ENCODE data around the gene GRIK4. TPM values are rescaled to one million over a fixed set of nuclear protein-coding genes. Genes with fewer than 3 reads are reported as not detected.

The GRIK4 gene
- total RNA-seq, 6 experiments from 2014 or later, result 0.07 to 0.11 TPM; not detected in 4

DNA sequence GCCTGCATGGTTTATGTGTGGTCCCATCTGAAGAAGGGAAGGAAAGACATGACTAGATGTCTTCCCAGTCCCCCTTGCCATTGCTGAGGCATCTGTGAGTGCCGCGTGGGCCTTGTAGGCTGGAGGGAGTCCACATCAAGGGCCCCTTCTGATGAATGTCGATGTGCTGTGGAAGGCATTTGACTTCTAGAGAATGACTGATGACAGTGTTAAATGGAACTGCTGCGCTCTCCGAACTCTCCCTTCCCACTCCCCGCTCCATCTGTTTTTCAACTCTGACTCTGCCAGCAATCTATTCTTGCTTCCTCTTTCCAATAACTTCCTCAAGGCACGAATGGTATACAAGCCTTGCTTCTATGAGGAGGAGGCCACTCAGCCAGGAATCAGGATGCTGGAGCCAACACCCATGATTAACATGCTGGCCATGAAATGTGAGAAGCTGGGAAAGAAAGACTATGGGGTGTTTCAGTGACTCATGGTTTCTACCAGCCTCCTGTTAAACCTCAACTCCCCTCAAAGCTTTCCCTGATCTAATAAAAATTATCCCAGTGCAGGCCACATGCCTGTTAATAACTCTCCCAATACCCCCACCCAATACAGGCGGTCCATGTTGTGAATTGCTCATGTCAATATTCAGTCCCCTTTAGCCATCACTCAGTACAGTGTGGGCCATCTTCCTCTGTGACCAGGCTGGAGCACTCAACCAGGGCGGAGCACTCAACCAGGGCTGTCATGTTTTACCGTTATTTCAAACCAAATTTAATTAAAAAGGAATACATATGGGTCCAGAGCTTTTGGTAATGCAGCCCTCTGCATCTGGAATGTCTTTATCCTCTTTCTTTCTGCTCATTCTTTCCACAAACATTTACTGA lies 466.0 kb downstream of the GRIK4 start:
- no peaks in the 10 kb centered on the region for H3K4me1 ChIP-seq
- H3K4me3 ChIP-seq, result no peak overlapping the region
- no peaks in the 10 kb centered on the region for H3K9me3 ChIP-seq
- 74% methylated on average over 6 of the region's 10 CpGs for WGBS (ENCODE audit: insufficient coverage, low coverage, low lambda C conversion rate, missing lambda C conversion rate)
- H3K27ac ChIP-seq, result no peak overlapping the region
- intact Hi-C loops (cut with DNase I), result no loop called here
- no peaks in the 10 kb centered on the region for H3K27me3 ChIP-seq
- H3K36me3 ChIP-seq, result no peaks in the 10 kb centered on the region
- no peak for DNase-seq
- TF ChIP-seq POLR2A (IDR thresholded peaks at IDR 0.05), result no peak
- TF ChIP-seq, protein P1, sequence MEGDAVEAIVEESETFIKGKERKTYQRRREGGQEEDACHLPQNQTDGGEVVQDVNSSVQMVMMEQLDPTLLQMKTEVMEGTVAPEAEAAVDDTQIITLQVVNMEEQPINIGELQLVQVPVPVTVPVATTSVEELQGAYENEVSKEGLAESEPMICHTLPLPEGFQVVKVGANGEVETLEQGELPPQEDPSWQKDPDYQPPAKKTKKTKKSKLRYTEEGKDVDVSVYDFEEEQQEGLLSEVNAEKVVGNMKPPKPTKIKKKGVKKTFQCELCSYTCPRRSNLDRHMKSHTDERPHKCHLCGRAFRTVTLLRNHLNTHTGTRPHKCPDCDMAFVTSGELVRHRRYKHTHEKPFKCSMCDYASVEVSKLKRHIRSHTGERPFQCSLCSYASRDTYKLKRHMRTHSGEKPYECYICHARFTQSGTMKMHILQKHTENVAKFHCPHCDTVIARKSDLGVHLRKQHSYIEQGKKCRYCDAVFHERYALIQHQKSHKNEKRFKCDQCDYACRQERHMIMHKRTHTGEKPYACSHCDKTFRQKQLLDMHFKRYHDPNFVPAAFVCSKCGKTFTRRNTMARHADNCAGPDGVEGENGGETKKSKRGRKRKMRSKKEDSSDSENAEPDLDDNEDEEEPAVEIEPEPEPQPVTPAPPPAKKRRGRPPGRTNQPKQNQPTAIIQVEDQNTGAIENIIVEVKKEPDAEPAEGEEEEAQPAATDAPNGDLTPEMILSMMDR (IDR thresholded peaks at IDR 0.05), result no peak
- ATAC-seq, result no peak

DNA sequence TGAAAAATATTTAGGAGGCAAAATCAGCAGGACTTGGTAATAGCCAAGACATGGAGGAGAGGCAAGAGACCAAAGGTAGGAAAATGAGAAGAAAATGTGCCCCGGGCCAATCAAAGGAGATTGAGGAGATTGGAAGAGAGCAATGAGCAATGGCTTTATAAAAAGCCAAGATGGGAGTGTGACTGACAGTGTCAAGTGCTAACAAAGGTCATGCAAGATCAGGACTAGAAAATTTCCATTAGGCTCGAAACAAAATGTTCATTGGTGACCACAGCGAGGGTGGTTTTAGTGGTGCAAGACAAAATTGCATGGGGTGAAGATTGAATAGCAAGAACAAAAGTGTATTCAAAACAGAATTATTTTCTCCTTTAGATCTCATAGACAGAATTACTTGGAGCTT lies 467.2 kb downstream of the GRIK4 start:
- DNase-seq, result no peak
- Histone ChIP-seq H3K9me3 (no peaks in the 10 kb centered on the region), H3K36me3 (no peaks in the 10 kb centered on the region), H3K27ac (no peak overlapping the region), H3K4me3 (no peak overlapping the region), H3K4me1 (no peaks in the 10 kb centered on the region), H3K27me3 (no peaks in the 10 kb centered on the region)
- intact Hi-C loops (cut with DNase I), result no loop called here
- WGBS (ENCODE audit: insufficient coverage, low coverage, low lambda C conversion rate, missing lambda C conversion rate), result 66% methylated on average over 3 of the region's 3 CpGs
- ATAC-seq, result no peak
- no peak for TF ChIP-seq POLR2A (IDR thresholded peaks at IDR 0.05)
- TF ChIP-seq, protein P1 (IDR thresholded peaks at IDR 0.05), result no peak

DNA sequence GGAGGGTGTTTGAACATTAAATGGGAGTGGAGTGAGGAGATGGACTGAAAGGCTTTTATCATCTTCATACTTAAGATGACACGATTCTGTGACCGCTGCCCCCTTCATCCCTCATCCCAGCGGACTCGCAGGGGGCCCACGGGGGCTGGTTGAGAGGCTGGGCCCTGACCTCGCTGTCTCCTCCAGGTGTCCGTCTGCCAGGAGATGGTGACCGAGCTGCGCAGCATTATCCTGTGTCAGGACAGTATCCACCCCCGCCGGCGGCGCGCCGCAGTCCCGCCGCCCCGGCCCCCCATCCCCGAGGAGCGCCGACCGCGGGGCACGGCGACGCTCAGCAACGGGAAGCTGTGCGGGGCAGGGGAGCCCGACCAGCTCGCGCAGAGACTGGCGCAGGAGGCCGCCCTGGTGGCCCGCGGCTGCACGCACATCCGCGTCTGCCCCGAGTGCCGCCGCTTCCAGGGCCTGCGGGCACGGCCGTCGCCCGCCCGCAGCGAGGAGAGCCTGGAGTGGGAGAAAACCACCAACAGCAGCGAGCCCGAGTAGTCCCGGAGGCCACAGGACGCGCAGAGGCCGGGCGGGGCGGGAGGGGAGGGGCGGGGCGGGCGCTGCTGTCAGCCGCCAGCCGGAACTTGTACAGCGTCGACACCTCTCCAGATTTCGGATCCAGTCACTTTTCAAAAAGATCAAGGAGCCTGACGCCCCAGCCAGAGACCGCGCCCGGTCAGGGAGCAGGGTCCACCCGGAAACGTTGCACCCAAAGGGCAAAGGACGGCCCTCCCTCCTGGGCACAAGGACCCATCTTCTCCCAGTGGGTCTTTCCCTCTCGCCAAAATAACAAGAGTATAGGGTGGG lies 474.4 kb downstream of the GRIK4 start:
- no peaks in the 10 kb centered on the region for H3K27me3 ChIP-seq
- TF ChIP-seq, protein P1 (IDR thresholded peaks at IDR 0.05), result peak in 3 of 4 donors; percentile 24 to 31 (median 26)
- no peak for TF ChIP-seq POLR2A (IDR thresholded peaks at IDR 0.05)
- H3K36me3 ChIP-seq, result no peaks in the 10 kb centered on the region
- H3K4me3 ChIP-seq, result peak overlapping the region; percentile 50 to 54 (median 53)
- intact Hi-C loops (cut with DNase I), result no loop called here
- DNase-seq, result peak; percentile 66 to 70 (median 67)
- H3K27ac ChIP-seq, result peak overlapping the region in 1 of 3 donors; percentile 14
- H3K9me3 ChIP-seq, result no peaks in the 10 kb centered on the region
- H3K4me1 ChIP-seq, result peaks cover 0 to 9% (median 2%) of the 10 kb centered on the region in 4 donors
- WGBS (ENCODE audit: insufficient coverage, low coverage, low lambda C conversion rate, missing lambda C conversion rate), result 3% methylated on average over 4 of the region's 72 CpGs
- ATAC-seq, result peak; percentile 90 to 95 (median 94)

DNA sequence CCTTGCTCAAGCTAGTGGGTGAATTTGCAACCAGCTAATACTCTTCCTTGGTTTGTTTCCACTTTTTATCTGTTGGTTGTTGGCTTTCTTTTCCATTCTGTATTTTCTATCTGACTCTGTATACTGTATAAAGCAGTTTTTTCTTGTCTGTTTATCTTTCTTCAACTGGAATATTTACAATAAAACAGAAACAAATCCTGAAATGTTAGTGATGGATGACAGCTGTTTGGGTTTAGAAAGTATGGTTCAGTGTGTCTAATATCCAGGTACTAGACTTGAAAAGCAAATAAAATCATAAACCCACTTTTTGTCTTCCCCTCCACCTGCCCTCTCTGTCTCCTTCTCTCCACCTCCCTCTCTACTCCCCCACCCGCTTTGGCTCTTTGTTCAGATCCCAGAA lies 477.1 kb downstream of the GRIK4 start:
- WGBS (ENCODE audit: insufficient coverage, low coverage, low lambda C conversion rate, missing lambda C conversion rate), result 75% methylated on average over 1 of the region's 1 CpG
- Histone ChIP-seq H3K27me3 (no peaks in the 10 kb centered on the region), H3K4me1 (peaks cover 0 to 9% (median 2%) of the 10 kb centered on the region in 4 donors), H3K27ac (no peak overlapping the region), H3K4me3 (no peak overlapping the region), H3K9me3 (no peaks in the 10 kb centered on the region), H3K36me3 (no peaks in the 10 kb centered on the region)
- intact Hi-C loops (cut with DNase I), result no loop called here
- no peak for DNase-seq
- ATAC-seq, result no peak
- TF ChIP-seq POLR2A (IDR thresholded peaks at IDR 0.05), result no peak
- TF ChIP-seq, protein P1 (IDR thresholded peaks at IDR 0.05), result no peak
